A673 (cell line): ENCODE measurements around the gene GSG1L.

Experiments used
- EZH2 ChIP-seq: fragments of 200-600 bp; sonication (generic); IDR thresholded peaks from 2 replicates; pipeline ENCODE4 v1.6.1; 2017; ENCODE audit warnings: borderline replicate concordance, low read depth, mild to moderate bottlenecking, mixed read lengths, antibody characterized with exemption, low read length; ENCODE audit not compliant: poor library complexity, severe bottlenecking
- TF ChIP-seq, protein P1 (sequence below): fragments of 300-800, 200-600 bp; sonication (generic); conservative IDR thresholded peaks from 2 replicates; pipeline ENCODE4 v1.5.1; 2017; ENCODE audit warnings: low read depth, mild to moderate bottlenecking, antibody characterized with exemption, low read length, moderate library complexity, mixed read lengths

DNA sequence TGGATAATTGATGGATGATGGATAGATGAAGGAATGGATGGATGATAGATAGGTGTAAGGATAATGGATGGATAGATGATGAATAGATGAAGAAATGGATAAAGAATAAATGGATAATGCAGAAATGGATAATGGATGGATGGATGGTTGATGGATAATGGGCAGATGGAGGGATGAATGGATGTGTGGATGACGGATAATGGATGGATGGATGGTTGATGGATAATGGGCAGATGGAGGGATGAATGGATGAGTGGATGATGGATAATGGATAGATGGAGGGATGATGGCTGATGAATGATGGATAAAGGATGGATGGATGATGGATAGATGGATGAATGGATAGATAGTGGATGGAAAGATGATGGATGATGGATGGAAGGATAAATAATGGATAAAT lies 274.4 kb downstream of the GSG1L start:
- TF ChIP-seq, protein P1, sequence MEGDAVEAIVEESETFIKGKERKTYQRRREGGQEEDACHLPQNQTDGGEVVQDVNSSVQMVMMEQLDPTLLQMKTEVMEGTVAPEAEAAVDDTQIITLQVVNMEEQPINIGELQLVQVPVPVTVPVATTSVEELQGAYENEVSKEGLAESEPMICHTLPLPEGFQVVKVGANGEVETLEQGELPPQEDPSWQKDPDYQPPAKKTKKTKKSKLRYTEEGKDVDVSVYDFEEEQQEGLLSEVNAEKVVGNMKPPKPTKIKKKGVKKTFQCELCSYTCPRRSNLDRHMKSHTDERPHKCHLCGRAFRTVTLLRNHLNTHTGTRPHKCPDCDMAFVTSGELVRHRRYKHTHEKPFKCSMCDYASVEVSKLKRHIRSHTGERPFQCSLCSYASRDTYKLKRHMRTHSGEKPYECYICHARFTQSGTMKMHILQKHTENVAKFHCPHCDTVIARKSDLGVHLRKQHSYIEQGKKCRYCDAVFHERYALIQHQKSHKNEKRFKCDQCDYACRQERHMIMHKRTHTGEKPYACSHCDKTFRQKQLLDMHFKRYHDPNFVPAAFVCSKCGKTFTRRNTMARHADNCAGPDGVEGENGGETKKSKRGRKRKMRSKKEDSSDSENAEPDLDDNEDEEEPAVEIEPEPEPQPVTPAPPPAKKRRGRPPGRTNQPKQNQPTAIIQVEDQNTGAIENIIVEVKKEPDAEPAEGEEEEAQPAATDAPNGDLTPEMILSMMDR: no peak
- TF ChIP-seq EZH2: no peak
